Neural cell (in vitro differentiated cells): Measurements from ENCODE around the gene AKAP3. TPM values are rescaled to one million over a fixed set of nuclear protein-coding genes. Genes with fewer than 3 reads are reported as not detected.
A peak's percentile ranks its signal among the peaks of the same experiment; 100 is the strongest.

ENCODE experiments used
- H2AFZ ChIP-seq: fragments of 200-600, 300-800 bp; sonication (generic), shearing (Covaris generic); 2 replicates; pipeline ENCODE4 v1.6.0; 2014; ENCODE audit warnings: low read depth, mild to moderate bottlenecking, antibody characterized with exemption, low read length, moderate library complexity
- H3F3A ChIP-seq: fragments of 200-600 bp; shearing (Covaris generic); 2 replicates; pipeline ENCODE4 v1.6.1; 2016; ENCODE audit warnings: mild to moderate bottlenecking, moderate library complexity, mixed read lengths, antibody characterized with exemption, low read length; ENCODE audit not compliant: insufficient read depth, poor library complexity, severe bottlenecking
- H3K27ac ChIP-seq: fragments of 200-600, 300-800 bp; sonication (generic), shearing (Covaris generic); 2 replicates; pipeline ENCODE4 v1.5.1; 2014; ENCODE audit warnings: mild to moderate bottlenecking, low read length, moderate library complexity
- H3K27me3 ChIP-seq: fragments of 300-800, 200-600 bp; sonication (generic), shearing (Covaris generic); 2 replicates; pipeline ENCODE4 v1.6.0; 2014; ENCODE audit warnings: mild to moderate bottlenecking, low read depth, low read length, moderate library complexity; ENCODE audit not compliant: insufficient read depth
- H3K36me3 ChIP-seq: fragments of 300-800, 200-600 bp; sonication (generic), shearing (Covaris generic); 2 replicates; pipeline ENCODE4 v1.5.1; 2014; ENCODE audit warnings: mild to moderate bottlenecking, antibody characterized with exemption, low read length, moderate library complexity; ENCODE audit not compliant: insufficient read depth
- H3K4me2 ChIP-seq: fragments of 300-800, 200-600 bp; sonication (generic), shearing (Covaris generic); 2 replicates; pipeline ENCODE4 v1.6.0; 2014; ENCODE audit warnings: mild to moderate bottlenecking, low read length
- H3K4me3 ChIP-seq: fragments of 300-800, 200-600 bp; sonication (generic), shearing (Covaris generic); 2 replicates; pipeline ENCODE4 v1.5.1; 2014; ENCODE audit warnings: mild to moderate bottlenecking, low read length, moderate library complexity
- H3K79me2 ChIP-seq: fragments of 200-600 bp; shearing (Covaris generic); replicated peaks from 2 replicates; pipeline ENCODE4 v1.6.0; 2014; ENCODE audit warnings: mild to moderate bottlenecking, low read length, moderate library complexity; ENCODE audit not compliant: insufficient read depth
- H3K9ac ChIP-seq: fragments of 300-800, 200-600 bp; sonication (generic), shearing (Covaris generic); 2 replicates; pipeline ENCODE4 v1.6.1; 2016; ENCODE audit warnings: mild to moderate bottlenecking, low read length, mixed read lengths
- H3K9me2 ChIP-seq: fragments of 200-600 bp; shearing (Covaris generic); 2 replicates; pipeline ENCODE4 v1.6.1; 2016; ENCODE audit warnings: mild to moderate bottlenecking, low read length, mixed read lengths; ENCODE audit not compliant: insufficient read depth
- H3K9me3 ChIP-seq: fragments of 200-600, 300-800 bp; sonication (generic), shearing (Covaris generic); 2 replicates; pipeline ENCODE4 v1.6.1; 2016; ENCODE audit warnings: mild to moderate bottlenecking, mixed run types, low read length, moderate library complexity, mixed read lengths
- H4K20me1 ChIP-seq: fragments of 200-600 bp; shearing (Covaris generic); 2 replicates; pipeline ENCODE4 v1.6.1; 2016; ENCODE audit warnings: mild to moderate bottlenecking, mixed run types; ENCODE audit not compliant: insufficient read depth
- EP300 ChIP-seq: fragments of 450-650 bp; conservative IDR thresholded peaks from 2 replicates; pipeline ENCODE4 v1.6.1; 2014; ENCODE audit warnings: antibody characterized with exemption, mild to moderate bottlenecking, moderate library complexity; ENCODE audit not compliant: poor library complexity, severe bottlenecking
- EZH2 ChIP-seq: fragments of 200-600, 300-800 bp; shearing (Covaris generic), sonication (generic); IDR thresholded peaks from 2 replicates; pipeline ENCODE4 v1.6.1; 2014; ENCODE audit warnings: antibody characterized with exemption, low read length, borderline replicate concordance, mild to moderate bottlenecking; ENCODE audit not compliant: insufficient read depth, poor library complexity, severe bottlenecking
- MXI1 ChIP-seq: fragments of 450-650 bp; conservative IDR thresholded peaks from 2 replicates; pipeline ENCODE4 v1.6.1; 2014; ENCODE audit warnings: antibody characterized with exemption, mild to moderate bottlenecking; ENCODE audit not compliant: poor library complexity, severe bottlenecking
- POLR2AphosphoS5 ChIP-seq: IDR thresholded peaks from 2 replicates; pipeline ENCODE4 v1.6.1; 2012
- RAD21 ChIP-seq: fragments of 450-650 bp; conservative IDR thresholded peaks from 2 replicates; pipeline ENCODE4 v1.6.1; 2014; ENCODE audit warnings: antibody characterized with exemption, mild to moderate bottlenecking, moderate library complexity
- SMC3 ChIP-seq: fragments of 450-650 bp; conservative IDR thresholded peaks from 2 replicates; pipeline ENCODE4 v1.6.1; 2014; ENCODE audit warnings: antibody characterized with exemption, mild to moderate bottlenecking, moderate library complexity; ENCODE audit not compliant: poor library complexity
- TAF1 ChIP-seq: IDR thresholded peaks from 2 replicates; pipeline ENCODE4 v1.6.1; 2012; ENCODE audit warnings: low read depth
- polyA plus RNA-seq: library from polyadenylated mRNA; depleted of rRNA; stranded (reverse); fragments of >200 nt; gene quantifications from 2 replicates; pipeline ENCODE4 v1.2.3, GENCODE V29; 2014
- TF ChIP-seq, protein P1 (sequence below): IDR thresholded peaks from 2 replicates; pipeline ENCODE4 v1.6.1; 2012; ENCODE audit warnings: borderline replicate concordance
- TF ChIP-seq, protein P2 (sequence below): fragments of 450-650 bp; IDR thresholded peaks from 2 replicates; pipeline ENCODE4 v1.5.1; 2014; ENCODE audit warnings: antibody characterized with exemption, mild to moderate bottlenecking, moderate library complexity; ENCODE audit not compliant: poor library complexity, severe bottlenecking

AKAP3 gene
- polyA plus RNA-seq, 1 donor from 2014 or later = 0.46 TPM

DNA sequence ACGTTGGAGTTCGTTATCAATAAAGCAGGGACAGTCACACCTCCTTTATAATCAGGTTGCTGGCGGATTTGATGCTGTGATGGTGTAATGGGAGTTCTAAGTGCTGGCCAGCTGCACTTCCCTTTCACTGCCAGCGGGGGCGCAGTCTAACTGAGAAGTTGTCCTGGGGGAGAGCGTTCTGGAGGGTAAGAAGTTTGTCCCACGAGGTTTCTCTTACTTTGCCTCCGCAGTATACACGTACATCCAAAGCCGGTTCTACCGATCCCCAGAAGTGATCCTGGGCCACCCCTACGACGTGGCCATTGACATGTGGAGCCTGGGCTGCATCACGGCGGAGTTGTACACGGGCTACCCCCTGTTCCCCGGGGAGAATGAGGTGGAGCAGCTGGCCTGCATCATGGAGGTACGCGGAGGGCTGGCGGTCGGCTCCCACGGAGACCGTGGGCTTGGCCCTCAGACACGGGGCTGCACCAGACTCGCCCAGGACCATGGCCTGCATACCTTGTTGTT lies 44.1 kb downstream of the AKAP3 start:
- no peaks in the 10 kb centered on the region for H3K9me2 ChIP-seq
- no peaks in the 10 kb centered on the region for H4K20me1 ChIP-seq
- no peaks in the 10 kb centered on the region for H3K27me3 ChIP-seq
- peak overlapping the region; percentile 46 for H3K4me2 ChIP-seq
- H3K9me3 ChIP-seq = no peaks in the 10 kb centered on the region
- peak overlapping the region; percentile 67 for H3K4me3 ChIP-seq
- TF ChIP-seq MXI1 = peak; percentile 64
- no peak for TF ChIP-seq EP300
- no peak for TF ChIP-seq POLR2AphosphoS5
- peak; percentile 44 for TF ChIP-seq RAD21
- peak; percentile 27 for TF ChIP-seq SMC3
- TF ChIP-seq, protein P1, sequence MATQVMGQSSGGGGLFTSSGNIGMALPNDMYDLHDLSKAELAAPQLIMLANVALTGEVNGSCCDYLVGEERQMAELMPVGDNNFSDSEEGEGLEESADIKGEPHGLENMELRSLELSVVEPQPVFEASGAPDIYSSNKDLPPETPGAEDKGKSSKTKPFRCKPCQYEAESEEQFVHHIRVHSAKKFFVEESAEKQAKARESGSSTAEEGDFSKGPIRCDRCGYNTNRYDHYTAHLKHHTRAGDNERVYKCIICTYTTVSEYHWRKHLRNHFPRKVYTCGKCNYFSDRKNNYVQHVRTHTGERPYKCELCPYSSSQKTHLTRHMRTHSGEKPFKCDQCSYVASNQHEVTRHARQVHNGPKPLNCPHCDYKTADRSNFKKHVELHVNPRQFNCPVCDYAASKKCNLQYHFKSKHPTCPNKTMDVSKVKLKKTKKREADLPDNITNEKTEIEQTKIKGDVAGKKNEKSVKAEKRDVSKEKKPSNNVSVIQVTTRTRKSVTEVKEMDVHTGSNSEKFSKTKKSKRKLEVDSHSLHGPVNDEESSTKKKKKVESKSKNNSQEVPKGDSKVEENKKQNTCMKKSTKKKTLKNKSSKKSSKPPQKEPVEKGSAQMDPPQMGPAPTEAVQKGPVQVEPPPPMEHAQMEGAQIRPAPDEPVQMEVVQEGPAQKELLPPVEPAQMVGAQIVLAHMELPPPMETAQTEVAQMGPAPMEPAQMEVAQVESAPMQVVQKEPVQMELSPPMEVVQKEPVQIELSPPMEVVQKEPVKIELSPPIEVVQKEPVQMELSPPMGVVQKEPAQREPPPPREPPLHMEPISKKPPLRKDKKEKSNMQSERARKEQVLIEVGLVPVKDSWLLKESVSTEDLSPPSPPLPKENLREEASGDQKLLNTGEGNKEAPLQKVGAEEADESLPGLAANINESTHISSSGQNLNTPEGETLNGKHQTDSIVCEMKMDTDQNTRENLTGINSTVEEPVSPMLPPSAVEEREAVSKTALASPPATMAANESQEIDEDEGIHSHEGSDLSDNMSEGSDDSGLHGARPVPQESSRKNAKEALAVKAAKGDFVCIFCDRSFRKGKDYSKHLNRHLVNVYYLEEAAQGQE = no peak
- TF ChIP-seq, protein P2, sequence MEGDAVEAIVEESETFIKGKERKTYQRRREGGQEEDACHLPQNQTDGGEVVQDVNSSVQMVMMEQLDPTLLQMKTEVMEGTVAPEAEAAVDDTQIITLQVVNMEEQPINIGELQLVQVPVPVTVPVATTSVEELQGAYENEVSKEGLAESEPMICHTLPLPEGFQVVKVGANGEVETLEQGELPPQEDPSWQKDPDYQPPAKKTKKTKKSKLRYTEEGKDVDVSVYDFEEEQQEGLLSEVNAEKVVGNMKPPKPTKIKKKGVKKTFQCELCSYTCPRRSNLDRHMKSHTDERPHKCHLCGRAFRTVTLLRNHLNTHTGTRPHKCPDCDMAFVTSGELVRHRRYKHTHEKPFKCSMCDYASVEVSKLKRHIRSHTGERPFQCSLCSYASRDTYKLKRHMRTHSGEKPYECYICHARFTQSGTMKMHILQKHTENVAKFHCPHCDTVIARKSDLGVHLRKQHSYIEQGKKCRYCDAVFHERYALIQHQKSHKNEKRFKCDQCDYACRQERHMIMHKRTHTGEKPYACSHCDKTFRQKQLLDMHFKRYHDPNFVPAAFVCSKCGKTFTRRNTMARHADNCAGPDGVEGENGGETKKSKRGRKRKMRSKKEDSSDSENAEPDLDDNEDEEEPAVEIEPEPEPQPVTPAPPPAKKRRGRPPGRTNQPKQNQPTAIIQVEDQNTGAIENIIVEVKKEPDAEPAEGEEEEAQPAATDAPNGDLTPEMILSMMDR = peak; percentile 80
- peak overlapping the region; percentile 25 for H3K9ac ChIP-seq
- H3K27ac ChIP-seq = no peak overlapping the region
- no peaks in the 10 kb centered on the region for H3F3A ChIP-seq
- H3K79me2 ChIP-seq = peaks cover 4% of the 10 kb centered on the region
- peak overlapping the region; percentile 24 for H2AFZ ChIP-seq
- no peaks in the 10 kb centered on the region for H3K36me3 ChIP-seq

DNA sequence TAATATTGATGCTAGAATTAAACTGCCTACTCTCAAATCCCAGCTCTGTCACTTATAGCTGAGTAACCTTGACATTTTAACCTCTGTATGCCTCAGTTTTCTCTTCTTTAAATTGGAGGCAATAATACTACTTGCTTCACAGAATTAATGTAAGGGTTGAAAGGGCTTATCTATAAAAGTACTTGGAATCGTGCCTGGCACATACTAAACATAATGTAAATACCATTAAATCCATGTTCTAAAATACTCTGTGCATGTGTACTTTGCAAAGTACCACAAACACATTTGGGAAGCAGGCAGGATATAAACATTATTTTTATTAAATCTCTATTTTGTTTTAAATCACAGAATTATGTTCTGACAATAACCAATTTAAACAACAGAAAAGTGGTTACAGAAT lies 44.9 kb downstream of the AKAP3 start:
- Histone ChIP-seq H3F3A (no peaks in the 10 kb centered on the region), H3K27me3 (no peaks in the 10 kb centered on the region), H3K4me3 (no peak overlapping the region), H3K9me2 (no peaks in the 10 kb centered on the region), H3K36me3 (no peaks in the 10 kb centered on the region), H3K4me2 (no peak overlapping the region), H4K20me1 (no peaks in the 10 kb centered on the region), H3K27ac (no peak overlapping the region), H3K9me3 (no peaks in the 10 kb centered on the region), H3K9ac (no peak overlapping the region), H3K79me2 (peaks cover 4% of the 10 kb centered on the region), H2AFZ (no peak overlapping the region)
- TF ChIP-seq, protein P2 = no peak
- TF ChIP-seq, protein P1 = no peak
- TF ChIP-seq SMC3 = no peak
- no peak for TF ChIP-seq EZH2
- no peak for TF ChIP-seq TAF1
- TF ChIP-seq POLR2AphosphoS5 = no peak
- no peak for TF ChIP-seq MXI1
- TF ChIP-seq EP300 = no peak
- TF ChIP-seq RAD21 = no peak
